Stimulated activated CD4-positive, alpha-beta T cell treated with anti-CD3 and anti-CD28 coated beads, Interleukin-2, amount 100 ng/mL, for 48 hours (primary cell): ENCODE data around the gene DNTT.

Experiments used
- DNase-seq, 2 donors: peaks; one replicate each; pipeline ENCODE4 v3.0.0-alpha.2; 2020

Gene DNTT

DNA sequence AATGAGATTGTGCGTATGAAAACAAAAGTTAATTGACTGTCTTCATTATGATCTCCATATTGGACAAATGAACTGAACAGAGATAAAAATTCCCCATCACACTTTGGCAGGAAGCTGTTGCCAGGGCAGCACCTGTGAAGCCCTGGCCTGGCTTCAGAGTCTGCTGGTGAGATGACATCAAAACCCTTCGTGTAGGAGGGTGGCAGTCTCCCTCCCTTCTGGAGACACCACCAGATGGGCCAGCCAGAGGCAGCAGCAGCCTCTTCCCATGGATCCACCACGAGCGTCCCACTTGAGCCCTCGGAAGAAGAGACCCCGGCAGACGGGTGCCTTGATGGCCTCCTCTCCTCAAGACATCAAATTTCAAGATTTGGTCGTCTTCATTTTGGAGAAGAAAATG, at the start of gene DNTT:
DNTT (plus strand) TSS at position 205 of the 400 bp plus-strand sequence; CDS start at position 269, 64 bp downstream.
- no peak for DNase-seq

DNA sequence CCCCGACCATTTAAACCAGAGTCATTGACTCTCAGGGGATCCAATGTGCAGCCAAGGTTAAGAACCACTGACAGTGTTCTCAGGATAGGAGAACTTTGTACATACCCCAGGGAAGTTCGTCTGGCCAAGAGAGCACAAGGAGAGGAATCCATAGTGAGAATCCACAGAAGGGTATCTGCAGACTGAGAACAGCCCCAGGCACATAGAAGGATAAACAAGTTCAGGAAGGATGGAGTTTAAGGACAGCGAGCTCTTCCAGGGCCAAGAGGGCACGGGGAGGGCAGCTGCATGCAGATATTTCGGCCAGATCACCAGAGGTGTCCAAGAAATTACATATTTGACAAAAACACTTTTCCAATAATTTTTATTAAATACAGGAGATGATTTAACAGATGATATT, 49.3 kb upstream of the DNTT start:
- DNase-seq, result no peak

DNA sequence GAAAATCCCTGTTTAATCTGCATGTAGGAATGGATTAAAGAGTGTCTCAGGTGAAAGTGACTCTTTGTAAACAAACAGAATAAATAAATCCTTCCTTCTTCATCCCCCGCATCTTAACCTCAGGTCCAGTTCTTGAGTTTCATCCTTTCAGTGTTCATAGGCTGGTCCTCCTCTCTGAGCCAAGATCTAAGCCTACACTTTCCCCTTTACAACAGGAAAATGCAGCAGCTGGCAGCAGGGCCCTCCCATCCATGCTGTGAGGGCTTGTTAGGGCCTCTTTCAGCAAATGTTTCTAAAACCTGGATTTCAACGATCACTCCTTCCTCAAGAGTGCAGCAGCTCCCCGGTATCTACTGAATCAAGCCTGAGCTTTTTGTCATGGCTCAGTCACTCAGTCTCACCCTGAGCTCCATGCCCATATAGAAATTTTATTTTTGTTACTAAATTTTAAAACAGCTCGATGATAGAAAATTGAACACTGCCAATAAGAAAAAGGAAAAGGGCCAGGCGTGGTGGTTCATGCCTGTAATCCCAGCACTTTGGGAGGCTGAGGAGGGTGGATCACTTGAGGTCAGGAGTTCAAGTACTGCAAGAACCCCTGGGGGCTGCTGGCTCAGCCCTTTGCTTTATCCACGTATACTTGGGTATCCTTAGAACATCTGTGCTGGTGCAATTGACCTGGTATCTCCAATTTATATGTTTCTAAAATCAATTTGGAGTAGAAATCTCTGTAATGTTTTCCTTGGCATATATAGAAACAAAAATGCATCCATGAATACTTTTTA, 48.5 kb upstream of the DNTT start:
- no peak for DNase-seq

DNA sequence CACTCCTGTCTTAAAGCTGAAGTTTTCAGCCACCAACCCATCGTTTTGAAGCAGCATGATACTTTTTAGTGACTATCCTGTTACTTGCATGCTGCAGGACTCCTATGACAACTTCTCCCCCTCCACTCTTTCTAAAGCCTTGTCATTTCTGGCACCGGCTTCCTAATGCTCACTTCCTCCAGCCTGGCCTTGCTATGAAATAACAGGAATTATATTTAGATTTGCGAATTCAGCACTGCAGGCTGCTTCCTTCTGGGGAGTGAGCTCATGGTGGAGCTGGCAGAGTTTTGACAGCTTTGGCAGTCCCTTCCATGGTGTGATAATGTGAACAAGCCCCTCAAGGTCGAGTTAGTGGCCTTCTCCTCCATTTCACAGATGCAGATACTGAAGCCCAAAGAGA, 46.3 kb upstream of the DNTT start:
- DNase-seq, result no peak

DNA sequence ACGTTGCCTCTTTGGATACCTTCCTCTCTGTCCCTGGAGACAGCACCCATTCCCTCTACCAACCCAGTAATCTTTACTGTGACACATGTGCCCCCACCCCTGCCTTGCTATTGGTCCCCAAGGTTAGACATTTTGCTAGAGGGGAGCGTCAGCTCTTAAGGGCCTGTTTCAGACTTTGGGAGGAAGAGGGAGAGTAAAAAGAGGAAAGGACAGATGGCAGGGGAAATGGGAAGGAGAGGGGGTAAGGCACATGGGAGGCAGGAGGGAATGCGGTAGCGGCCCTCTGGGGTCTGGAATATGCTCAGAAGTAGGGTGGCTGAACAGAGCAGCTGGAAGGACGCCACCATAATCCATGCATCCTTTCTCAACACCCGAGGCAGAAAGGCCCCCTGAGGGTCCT, 45.1 kb upstream of the DNTT start:
- DNase-seq, result no peak

DNA sequence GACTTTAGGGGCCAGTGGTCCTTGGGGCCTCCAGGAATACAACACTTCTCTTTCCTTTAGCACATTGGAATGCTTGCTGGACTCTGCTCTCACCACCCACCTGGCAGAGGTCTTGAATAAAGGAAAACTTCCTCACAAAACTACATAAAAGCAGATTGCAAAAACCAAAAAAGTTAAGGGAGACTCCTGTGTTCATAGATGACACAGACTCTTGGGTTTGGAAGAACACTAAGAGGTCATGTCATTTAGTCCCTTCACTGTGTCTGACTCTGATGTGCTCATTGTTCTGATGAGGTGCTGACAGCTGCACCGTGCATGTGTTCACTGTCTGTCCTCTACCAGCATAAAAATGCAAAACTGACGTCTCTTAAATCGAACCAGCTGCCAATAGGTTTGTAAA, 44.2 kb upstream of the DNTT start:
- no peak for DNase-seq

DNA sequence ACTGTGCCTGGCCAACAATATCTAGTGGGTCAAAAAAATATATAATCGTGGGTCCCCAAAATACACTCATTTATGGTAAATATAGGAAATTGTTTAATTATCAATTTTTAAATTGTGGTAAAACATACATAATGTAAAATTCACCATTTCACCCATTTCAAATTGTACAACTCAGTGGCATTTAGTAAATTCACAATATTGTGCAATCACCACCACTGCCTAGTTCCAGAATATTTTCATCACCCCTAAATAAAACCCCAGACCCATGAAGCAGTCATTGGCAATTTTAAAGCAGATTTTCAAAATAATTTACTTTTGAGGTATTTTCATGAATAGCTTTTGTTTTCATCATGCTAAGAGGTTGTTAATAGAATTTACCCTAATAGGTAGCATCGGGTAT, 43.1 kb upstream of the DNTT start:
- no peak for DNase-seq

DNA sequence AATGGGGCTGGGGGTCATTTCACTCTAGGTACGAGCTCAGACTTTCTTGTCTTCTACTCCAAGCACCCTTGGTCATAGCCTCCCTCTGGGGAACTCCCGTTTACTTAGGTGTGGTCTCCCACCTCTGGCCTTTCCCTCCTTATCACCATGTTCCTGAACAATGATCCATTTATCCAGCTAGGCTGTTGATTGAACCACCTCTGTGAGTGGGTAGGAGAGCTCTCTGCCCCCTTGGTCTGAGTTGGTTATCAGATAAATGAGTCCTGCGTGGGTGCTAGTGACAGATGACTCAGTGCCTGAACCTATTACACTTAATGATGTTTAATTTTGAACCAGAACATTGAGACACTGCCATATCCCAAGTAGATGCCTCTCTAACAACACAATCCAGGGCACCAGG, 42.3 kb upstream of the DNTT start:
- DNase-seq, result no peak

DNA sequence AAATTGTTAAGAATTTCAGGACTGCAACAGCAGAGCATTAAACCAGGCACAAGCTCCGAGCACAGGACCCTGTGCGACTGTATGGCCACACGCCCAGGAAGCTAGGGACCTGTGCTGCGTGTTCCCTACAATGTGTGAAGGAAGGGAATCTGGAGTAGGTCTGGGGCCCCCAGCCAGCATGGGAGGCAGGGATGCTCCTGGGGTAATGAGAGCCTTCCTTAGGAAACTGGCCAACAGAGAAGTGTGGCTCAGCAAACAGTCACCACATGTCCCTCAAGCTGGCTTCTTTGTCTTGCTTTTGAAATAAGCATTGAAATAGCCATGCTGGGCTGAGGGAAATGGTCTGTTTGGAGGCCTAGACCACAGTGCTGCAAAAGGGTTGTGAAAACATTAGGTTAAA, 41.1 kb upstream of the DNTT start:
- DNase-seq, result no peak

DNA sequence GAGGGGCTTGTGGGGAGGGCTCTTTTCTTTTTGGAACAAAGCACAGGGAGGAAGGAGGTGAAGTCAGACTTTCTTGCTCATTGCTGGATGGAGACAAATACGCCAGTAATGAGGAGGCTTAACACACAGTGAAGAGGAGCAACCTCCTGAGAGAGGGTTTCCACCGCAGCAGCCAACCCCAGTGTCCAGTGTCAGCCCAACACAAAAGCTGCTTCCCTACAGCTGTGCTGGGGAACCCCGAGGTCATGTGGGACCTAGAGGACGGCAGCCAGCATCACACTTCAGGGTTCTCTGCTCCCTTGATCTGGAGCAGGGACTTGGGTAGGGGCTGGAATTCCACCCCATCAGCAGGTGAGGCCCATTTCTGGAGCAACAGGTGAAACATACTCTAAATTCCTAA, 40.6 kb upstream of the DNTT start:
- DNase-seq, result no peak

DNA sequence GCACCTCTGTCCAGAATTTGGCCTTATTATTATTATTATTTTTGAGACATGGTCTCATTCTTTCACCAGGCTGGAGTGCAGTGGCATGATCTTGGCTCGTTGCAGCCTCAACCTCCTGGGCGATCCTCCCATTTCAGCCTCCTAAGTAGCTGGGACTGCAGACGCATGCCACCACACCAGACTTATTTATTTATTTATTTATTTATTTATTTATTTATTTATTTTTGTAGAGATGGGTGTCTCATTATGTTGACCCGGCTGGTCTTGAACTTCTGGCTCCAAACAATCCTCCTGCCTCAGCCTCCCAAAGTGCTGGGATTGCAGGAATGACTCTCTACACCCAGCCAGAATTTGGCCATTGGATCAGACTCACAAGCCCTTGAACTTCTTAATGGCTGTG, 39.3 kb upstream of the DNTT start:
- DNase-seq, result no peak

DNA sequence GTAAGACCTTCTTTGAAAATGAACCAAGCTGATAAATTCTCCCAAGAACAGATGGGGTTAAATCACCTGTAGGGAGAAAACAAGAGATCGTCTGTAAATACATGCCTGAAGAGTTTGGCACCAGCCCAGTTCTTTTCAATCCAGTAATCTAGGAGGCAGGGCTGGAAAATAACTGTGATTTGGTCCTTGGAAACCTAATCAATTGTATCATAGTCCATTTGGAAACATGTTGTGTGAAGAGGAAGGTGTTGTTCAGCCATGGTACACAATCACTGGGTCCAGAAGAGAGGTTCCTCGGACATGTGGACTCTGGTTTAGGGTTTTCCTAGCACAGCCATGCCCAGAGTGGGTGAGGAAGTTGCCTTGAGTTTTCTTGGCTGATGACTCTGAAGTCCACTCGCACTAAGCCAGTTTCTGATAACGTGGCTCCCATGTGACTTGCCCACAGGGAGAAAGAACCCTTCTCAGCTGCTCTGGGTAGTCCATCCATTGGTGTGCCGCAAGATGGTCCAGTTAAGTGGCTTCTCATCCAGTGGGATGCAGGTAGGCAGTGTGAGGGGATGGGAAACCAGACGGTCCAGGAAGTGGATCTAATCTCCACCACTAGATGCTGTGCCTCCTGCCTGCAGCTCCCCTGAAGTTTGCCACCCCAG, 38.0 kb upstream of the DNTT start:
- DNase-seq, result no peak

DNA sequence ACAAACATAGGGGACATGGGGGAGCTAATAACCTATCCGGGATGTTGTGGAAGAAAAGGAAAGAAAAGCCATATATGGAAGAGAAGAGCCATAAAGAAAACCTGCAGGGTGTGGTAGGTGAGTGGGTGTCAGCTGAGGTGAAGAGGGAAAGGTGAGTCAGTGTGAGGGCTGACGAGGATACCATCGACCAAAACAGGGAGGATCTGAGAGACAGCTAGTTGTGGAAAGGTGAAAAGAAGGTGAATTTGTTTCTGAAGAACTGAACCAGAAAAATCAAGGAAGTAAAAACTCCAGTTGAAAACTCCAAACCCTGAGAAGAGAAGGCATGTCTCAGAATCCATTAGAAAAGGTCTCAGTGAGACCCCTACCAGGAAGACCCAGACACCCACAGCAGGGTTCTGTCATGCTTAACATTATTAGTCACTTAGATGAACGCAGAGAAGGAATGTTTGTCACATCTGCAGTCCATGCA, 37.0 kb upstream of the DNTT start:
- DNase-seq, result no peak

DNA sequence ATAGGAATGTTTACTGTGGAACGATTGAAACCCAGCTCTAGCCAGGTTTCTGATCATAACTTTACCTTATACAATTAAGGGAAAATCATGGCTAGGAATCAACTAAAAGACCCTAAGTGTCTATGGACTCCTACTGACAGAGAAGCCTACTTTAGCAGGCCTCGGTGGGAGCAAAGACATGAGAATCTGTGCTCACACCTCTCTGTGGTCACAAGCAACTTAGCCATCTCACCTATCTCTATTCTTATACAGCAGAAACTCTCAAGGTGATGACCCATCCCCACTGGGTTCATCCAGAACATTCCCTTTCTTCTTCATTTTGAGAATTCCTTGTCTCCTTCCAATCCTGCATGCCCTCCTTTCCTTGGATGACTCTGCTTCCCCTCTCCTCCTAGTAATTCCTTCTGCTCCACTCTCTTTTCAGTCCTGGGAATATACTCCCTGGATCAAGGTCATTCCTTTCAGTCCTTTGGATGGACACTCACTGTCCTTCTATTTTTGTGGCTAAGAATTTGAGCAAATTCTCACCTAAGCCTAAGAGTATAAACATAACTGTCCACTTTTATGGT, 35.8 kb upstream of the DNTT start:
- DNase-seq, result no peak

DNA sequence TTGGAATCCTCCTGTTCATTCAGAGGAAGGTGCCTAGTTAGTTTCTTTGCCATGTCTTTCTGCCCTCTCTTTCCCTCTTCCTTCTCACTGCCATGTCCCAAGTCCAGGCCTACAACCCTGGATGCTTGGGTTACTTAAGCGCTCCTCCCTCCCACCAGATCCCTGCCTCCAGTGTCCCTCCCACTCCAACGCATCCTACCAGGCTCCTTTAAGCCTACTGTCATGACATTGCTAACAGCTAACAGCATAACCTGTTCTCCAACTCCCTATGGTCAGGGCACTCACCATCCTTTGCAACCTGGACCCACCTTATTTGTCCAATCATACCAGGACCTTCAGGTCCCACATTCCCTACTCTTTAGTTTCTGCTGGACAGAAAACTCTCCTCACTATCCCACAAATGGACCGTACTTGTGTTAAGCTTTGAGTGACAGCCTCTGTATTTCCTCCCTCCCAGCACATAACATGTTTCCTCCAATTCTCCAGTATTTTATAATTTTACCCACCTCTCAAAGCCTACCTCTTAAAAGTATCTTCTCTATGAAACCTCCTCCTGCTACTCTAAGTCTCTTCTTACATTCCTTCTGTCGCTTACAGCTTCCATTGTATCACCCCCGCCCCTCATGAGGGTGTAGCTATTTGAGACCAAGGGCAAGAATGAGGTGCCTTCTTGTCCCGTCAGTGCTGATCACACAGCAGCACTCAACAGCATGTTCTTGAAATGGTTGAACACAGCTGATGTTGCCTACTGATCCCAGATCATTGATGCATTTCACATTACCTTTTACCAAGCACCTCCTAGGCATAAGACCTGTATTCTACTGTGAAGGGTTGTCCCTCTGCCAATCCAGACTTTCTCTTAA, 34.6 kb upstream of the DNTT start:
- DNase-seq, result no peak

DNA sequence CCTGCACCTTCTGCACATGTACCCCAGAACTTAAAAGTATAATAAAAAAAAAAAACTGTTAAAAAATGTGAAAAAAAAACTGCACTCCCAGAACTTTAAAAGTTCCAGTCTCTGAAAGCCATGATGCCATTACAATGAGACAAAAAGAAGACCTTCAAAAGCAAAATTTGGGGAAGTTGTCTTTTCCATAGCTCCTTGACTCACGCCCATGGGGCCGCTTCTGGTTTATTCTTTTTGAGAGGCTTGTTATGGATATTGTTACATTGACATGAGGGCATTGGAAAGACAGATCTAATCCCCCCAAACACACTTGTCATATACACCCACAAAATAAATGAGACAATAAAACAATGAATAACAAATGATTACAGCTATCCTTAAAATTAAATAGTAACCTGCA, 33.7 kb upstream of the DNTT start:
- no peak for DNase-seq

DNA sequence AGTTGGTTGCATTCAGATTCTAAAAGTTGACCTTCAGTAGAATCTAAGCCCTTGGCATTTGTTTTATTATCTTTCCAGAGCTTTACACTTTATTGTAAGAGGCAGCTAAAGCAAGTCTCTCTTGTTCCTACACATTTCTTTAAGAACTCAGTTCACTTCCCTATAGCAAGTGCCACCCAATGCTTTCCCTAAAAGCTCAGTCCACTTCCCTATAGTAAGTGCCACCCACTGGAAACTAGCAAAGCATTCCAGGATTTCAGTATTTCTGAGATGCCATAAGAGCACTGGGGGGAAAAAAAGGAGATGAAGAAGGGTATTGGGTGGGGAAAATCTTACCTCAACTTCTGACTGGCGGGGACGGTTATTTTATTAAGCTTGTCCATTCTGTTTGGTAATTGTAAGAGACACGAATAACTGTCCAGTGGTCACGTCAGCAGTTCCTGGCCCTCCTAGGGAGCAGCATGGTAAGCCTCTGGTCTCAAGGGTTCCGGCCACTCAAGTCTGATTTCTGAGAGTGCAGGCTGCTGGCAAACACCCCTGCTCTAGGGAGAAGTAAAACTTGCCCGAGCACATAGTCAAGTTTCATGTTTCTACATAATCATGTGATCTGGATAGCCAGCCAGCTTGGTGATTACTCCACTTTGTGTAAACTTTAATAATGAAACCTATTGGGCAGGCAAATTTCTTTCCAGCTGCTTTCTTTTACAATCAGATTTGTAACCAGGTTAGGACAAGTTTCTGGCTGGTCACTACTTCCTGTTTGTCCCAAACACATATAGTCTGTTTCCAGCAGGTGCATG, 33.0 kb upstream of the DNTT start, which contains the start of gene BLNK:
BLNK (minus strand) TSS at position 554 of the 800 bp plus-strand sequence; CDS start at position 383, 171 bp downstream.
- DNase-seq, result no peak

DNA sequence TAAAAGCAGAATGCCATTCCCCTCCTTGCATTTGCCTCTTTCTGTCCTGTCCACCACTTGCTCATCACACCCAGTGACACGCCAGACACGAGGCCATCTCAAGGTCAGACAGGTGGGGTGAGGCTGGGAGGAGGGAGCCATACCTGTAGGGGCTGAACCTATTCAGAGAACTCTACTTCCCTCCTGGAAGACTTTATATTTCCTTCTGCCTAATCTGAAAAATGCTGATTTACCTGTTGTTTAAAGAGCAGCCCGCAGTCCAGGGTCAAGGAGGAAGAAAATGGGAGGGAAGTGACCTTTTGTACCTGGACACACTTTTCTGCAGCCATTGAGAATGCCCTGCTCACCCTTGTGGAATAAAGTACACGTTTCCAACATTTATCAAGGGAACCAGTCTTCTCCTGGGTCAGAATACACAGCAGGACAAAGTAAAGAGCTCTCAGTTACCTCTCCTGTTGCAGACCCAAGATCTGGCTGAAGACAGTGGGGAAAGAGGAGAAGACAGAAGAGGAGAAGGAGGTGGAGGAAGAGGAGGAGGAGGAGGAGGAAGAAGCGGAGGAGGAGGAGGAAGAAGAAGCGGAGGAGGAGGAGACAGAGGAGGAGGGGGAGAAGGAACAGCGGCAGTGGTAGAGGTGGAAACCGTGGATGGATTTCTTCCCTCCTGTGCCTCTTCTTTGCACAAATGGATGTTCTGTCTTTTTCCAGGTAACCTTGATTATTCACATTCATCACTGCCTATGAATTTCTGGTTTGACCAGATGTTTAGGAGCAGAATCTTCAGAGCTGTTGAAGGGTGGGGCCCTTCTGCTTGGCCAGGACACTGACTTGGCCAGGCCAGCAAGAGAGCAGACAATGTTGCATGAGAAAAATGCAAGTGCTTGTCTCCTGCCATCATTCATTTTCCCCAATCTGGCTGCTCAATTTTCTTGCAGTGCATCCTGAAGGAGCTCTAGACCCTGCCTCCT, 31.6 kb upstream of the DNTT start:
- no peak for DNase-seq

DNA sequence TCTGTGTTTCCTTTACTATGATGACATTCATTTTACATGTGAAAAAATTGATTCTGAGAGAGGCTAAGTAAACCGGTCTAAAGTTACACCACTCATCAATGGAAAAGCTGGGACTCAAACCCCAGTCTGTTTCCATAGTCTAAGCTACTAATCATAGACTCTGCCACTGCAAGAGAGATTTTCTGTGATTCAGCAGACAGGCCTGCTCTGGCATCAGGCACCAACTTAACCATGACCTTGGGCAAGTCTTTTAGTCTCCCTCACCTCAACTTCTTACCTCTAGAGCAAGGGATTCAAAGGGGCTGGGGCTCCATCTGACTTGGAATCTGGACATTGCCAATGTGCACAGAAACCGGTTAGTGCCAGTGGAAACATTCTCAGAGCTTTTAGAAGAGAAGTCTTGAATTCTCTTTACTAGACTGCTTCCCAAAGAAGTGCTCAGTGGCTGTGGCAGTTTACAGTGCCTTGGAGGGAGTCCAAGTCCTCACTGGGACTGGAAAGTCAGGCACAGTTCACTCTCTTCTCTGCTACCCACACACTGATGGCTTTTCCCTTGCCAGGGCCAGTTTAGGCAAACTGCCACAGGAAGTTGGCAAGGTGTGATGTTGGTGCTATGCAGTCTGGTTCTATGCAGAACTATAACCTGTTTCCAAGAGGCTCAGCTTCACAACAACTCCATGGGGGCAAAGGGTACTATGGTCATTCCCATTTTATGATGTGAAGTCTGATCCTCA, 28.4 kb upstream of the DNTT start:
- DNase-seq, result no peak

DNA sequence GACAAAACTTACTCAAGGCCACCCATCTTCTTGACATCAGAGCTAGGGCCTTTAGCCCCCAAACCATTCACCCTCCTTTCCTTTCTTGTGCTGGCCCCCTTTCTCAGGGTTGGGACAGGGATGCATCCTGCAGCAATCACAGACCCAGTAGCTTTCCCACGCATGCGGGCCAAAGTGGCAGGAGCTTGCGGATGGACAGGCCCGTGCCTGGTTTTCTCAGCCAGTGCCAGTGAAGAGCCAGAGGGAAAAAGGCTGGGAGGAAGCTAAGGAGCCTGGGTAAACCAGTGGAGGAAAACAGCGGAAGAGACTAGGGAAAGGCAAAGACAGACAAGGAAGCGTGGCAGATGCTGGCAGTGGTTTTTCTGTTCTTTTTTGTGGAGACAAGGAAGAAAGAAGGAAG, 27.8 kb upstream of the DNTT start:
- DNase-seq, result no peak
